ENCODE data around the gene ADIRF. TPM values are rescaled to one million over a fixed set of nuclear protein-coding genes. Genes with fewer than 3 reads are reported as not detected.

The ADIRF gene
- total RNA-seq (2011; cell fraction: chromatin; rRNA removed; ENCODE audit: low replicate concordance) = not detected in 2 replicates
- total RNA-seq (2011; cell fraction: nucleolus; rRNA removed) = not detected in 2 replicates
- not detected in 2 replicates for total RNA-seq (2011; cell fraction: nucleoplasm; rRNA removed)
- total RNA-seq (2014; rRNA removed) (not detected in 2 replicates), total RNA-seq (2014; rRNA removed; fragmentation: Illumina TruSeq; extraction: Trizol) (not detected in 2 replicates), total RNA-seq (2015; rRNA removed; fragmentation: Illumina TruSeq; extraction: Trizol) (not detected in 2 replicates), total RNA-seq (2021) (0.27 TPM in 1 of 2 replicates, not detected in the other), polyA plus RNA-seq (2011; rRNA removed) (not detected in 2 replicates), polyA plus RNA-seq (2014; fragmentation: Illumina TruSeq; extraction: Trizol) (not detected in 2 replicates), polyA plus RNA-seq (2014; fragmentation: Nextera tagmentation; extraction: Ambion mirVana) (under 1 TPM in 1 of 2 experiments, not detected in 1; 0.08 TPM), polyA plus RNA-seq (2014; rRNA removed) (not detected in 2 replicates), polyA minus RNA-seq (2011; rRNA and poly(A)+ RNA removed) (not detected in 2 replicates), Bru-seq, nascent RNA (percentile 33 among the genes with signal in this experiment), BruChase-seq, experiment 1, labeled RNA remaining after a 2-hour chase (percentile 28 among the genes with signal in this experiment), BruChase-seq, experiment 2, labeled RNA remaining after a 6-hour chase (percentile 34 among the genes with signal in this experiment)
- not detected in 2 replicates for polyA plus RNA-seq (2011; cell fraction: cytosol; rRNA removed)
- not detected in 2 replicates for polyA plus RNA-seq (2011; cell fraction: nucleus; rRNA removed)
- polyA plus RNA-seq (2012) = not detected in 2 replicates
- not detected in 2 replicates for polyA minus RNA-seq (2011; cell fraction: cytosol; rRNA and poly(A)+ RNA removed)
- polyA minus RNA-seq (2011; cell fraction: nucleus; rRNA and poly(A)+ RNA removed) = not detected in 2 replicates
- long read RNA-seq, experiment 1 = 0 reads
- long read RNA-seq, experiment 2 = 0 reads
- long read RNA-seq, experiment 3 = 0 reads

GRCh38 chr10:86968271-86968993 lies at the start of gene ADIRF:
ADIRF (plus strand) TSS chr10:86968482; CDS start chr10:86968545, 63 bp downstream.
- Histone ChIP-seq H3K36me3 (ENCODE audit: control insufficient read depth, insufficient read depth, low read length) (no peaks in the 10 kb centered on the region), H3K27me3 (ENCODE audit: control insufficient read depth in 2 of 2, insufficient read depth in 2 of 2, low read length in 2 of 2) (no peaks in the 10 kb centered on the region), H3K4me3 (no peak within 1 kb of the TSS), H4K20me1 (replicated peaks; ENCODE audit: control insufficient read depth, insufficient read depth, low read length) (no peaks in the 10 kb centered on the region), H3K4me1 (replicated peaks in 1 of 2; ENCODE audit: control insufficient read depth in 2 of 2, insufficient read depth in 2 of 2, low read length in 2 of 2) (peaks cover 9 to 28% of the 10 kb centered on the region in 2 experiments; a peak in 4 of 5 replicates), H2AFZ (ENCODE audit: low read depth, low read length) (no peak within 1 kb of the TSS), H3K27ac (ENCODE audit: extremely low read depth, low read depth, low read length) (no peak within 1 kb of the TSS), H3K4me2 (ENCODE audit: insufficient read depth, low read length) (no peak within 1 kb of the TSS), H3K9me1 (ENCODE audit: control insufficient read depth, insufficient read depth, low read length) (no peaks in the 10 kb centered on the region), H3K79me2 (ENCODE audit: control insufficient read depth, insufficient read depth, low read length) (no peaks in the 10 kb centered on the region), H3K9me3 (replicated peaks; ENCODE audit: control insufficient read depth, insufficient read depth, low read depth, low read length) (no peaks in the 10 kb centered on the region), H3K9ac (ENCODE audit: insufficient read depth in 1 of 2, low read depth in 2 of 2, low read length in 2 of 2) (peak within 1 kb of the TSS in 1 of 2 experiments; percentile 52; a peak in 1 of 4 replicates)
- FAIRE-seq = no peak
- POLR2A ChIA-PET = interaction anchor here (0.6 to 2.0 kb wide), 2 partner anchors 12 to 106 kb away, joined by 3 to 4 read pairs; no protein-coding TSS in a partner anchor
- no peak for ATAC-seq
- DNase-seq (ENCODE audit: extremely low read depth in 1 of 4, low spot score in 3 of 4) = no peak
- in situ Hi-C loops (cut with MboI) (no loop called here), intact Hi-C loops (cut with micrococcal nuclease) (no loop called here)
- CTCF ChIA-PET (ENCODE audit: low intra/inter-chr PET ratio) = no interaction called here
- 72% methylated on average over 13 of the region's 59 CpGs for WGBS (ENCODE audit: insufficient coverage, low coverage, missing lambda C conversion rate)
- BruUV-seq (replicated peaks) = no TSS peak
- TF ChIP-seq ZNF175 (CRISPR knock-in tag; IDR thresholded peaks at IDR 0.05; ENCODE audit: low read depth) (no peak), ZNF766 (CRISPR knock-in tag; conservative IDR thresholded peaks at IDR 0.05) (no peak), ARID1B (IDR thresholded peaks at IDR 0.05) (no peak), ZNF354B (CRISPR knock-in tag; IDR thresholded peaks at IDR 0.05) (no peak), KDM1A (IDR thresholded peaks at IDR 0.05) (no peak), ZNF398 (CRISPR knock-in tag; IDR thresholded peaks at IDR 0.05) (no peak), E2F3 (CRISPR knock-in tag; IDR thresholded peaks at IDR 0.05) (no peak), CEBPB (tag; IDR thresholded peaks at IDR 0.05) (no peak), BRF2 (IDR thresholded peaks at IDR 0.05; ENCODE audit: borderline replicate concordance, insufficient read depth, insufficient read length) (no peak), RBM15 (IDR thresholded peaks at IDR 0.05; ENCODE audit: insufficient read depth, low read length) (no peak), ZNF263 (CRISPR knock-in tag; IDR thresholded peaks at IDR 0.05; ENCODE audit: borderline replicate concordance) (no peak)
- TF ChIP-seq, protein P1, sequence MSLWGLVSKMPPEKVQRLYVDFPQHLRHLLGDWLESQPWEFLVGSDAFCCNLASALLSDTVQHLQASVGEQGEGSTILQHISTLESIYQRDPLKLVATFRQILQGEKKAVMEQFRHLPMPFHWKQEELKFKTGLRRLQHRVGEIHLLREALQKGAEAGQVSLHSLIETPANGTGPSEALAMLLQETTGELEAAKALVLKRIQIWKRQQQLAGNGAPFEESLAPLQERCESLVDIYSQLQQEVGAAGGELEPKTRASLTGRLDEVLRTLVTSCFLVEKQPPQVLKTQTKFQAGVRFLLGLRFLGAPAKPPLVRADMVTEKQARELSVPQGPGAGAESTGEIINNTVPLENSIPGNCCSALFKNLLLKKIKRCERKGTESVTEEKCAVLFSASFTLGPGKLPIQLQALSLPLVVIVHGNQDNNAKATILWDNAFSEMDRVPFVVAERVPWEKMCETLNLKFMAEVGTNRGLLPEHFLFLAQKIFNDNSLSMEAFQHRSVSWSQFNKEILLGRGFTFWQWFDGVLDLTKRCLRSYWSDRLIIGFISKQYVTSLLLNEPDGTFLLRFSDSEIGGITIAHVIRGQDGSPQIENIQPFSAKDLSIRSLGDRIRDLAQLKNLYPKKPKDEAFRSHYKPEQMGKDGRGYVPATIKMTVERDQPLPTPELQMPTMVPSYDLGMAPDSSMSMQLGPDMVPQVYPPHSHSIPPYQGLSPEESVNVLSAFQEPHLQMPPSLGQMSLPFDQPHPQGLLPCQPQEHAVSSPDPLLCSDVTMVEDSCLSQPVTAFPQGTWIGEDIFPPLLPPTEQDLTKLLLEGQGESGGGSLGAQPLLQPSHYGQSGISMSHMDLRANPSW (CRISPR knock-in tag; IDR thresholded peaks at IDR 0.05) = no peak

Measured in K562 (cell line).